Measurements from ENCODE around the gene KRTAP10-6.
"Not testable (repeated sequence)": the region's sequence is repeated elsewhere in the genome, so short reads cannot be mapped to it uniquely, and the experiment has no call there.

The KRTAP10-6 gene

DNA sequence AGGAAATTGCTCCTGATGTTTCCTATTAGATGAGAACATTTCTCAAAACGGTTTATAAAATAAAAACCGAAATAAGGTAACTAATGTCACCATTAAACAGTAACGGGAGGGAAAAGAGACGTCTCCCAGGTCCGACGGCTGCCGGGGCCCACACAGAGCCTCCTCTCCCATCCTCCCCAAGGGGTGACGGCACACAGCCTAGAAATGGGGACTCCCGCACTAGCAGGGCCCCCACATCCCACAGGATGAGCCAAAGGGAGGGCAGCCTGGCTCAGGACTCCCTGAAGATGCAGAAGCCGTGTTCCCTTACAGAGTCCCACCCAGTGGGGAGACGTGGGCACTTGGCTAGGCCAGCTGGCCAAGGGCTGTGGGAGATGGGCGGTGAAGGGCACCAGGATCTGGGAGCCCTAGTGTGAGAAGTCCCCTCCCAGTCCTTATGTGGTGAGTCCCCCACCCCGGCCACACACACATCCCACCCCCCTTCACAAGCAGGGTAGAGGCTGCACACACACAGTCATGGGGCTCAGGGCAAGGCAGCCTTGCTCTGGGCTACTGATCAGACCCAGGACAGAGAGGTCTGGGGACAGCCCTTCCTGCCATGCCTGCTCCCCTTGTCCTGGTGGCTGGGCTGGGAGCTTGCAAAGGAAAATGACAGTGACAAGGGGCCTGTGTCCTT lies 37.0 kb downstream of the KRTAP10-6 start:
- no peak for DNase-seq

DNA sequence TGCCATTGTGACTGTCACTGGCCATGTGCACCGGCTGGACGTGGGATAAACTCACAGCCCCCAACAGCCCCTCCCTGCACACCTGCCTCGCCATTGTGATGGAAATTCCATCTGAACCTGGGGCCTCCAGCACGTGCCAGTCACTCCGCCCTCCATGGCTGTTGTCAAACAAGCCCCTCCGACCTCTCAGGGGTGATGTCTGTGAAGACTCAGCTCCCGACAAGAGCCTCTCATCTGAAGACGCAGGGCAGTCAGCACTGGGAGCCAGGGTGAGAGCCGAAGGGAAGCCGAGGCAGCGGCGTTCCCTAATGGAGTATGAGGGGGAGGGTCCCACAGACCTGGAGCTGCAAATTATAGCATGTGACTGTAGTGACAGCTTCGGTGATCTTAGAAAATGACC lies 39.6 kb downstream of the KRTAP10-6 start:
- no peak for DNase-seq

DNA sequence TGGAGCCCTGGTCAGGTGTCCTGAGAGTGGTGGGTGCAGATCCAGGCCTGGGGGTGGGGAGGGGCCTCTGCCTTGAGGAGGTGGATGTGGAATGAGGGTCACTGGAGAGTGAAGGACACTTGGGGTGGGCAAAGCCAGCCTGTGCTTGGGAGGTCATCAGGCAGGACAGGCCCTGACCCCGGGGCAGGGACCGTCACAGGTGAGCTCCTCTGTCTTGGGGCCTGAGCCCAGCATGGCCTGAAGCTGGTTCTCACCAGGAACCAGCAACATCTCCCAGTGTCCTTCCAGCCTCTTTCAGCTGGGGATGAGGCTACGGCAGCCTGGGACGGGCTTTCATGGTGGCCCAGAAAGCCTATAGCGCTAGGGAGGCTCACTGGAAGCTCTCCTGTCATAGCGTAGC lies 40.2 kb downstream of the KRTAP10-6 start:
- no peak for DNase-seq

DNA sequence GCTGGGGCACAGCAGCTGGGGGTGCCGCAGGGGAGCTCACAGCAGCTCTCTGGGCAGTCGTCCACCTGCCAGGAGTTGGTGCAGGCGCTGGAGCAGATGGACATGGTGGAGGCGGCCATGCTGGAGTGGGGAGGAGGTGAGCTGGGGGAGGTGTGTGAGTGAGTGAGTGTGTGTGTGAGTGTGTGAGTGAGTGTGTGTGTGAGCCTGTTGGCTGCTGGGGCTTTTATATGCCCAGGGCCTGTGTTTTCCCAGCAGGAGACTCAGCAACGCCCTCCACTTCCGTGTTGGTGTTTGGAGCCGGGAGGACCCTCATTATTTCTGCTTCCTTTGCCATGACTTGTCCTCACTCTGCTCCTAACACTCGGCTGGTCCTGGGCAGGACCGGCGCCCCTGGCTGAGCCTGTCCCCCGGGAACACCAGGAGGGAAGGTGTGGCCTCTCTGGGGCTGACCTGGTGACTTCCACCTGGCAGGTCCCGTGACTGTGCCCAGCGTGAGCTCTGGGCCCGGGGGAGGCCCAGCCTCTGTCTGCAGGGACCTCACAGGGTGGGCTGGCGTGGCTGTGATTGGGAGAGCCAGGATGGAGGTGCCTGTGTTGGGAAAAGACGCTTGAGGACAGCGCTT lies 40.9 kb downstream of the KRTAP10-6 start, which contains the start of gene KRTAP10-2:
Gene KRTAP10-2 (minus strand): TSS at position 166 of the 622 bp plus-strand sequence. CDS start 47 bp downstream, at position 119.
- no peak for DNase-seq

DNA sequence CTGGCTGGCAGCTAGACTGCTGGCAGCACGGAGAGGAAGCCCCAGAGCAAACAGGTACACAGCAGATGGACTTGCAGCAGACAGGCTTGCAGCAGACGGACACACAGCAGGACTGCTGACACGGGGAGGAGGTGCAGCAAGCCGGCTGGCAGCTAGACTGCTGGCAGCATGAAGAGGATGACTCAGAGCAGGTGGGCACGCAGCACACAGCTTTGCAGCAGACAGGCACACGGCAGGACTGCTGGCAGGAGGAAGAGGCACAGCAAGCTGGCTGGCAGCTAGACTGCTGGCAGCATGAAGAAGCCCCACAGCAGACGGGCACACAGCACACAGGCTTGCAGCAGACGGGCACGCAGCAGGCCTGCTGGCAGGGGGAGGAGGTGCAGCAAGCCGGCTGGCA lies 41.5 kb downstream of the KRTAP10-6 start:
- DNase-seq, result no peak

DNA sequence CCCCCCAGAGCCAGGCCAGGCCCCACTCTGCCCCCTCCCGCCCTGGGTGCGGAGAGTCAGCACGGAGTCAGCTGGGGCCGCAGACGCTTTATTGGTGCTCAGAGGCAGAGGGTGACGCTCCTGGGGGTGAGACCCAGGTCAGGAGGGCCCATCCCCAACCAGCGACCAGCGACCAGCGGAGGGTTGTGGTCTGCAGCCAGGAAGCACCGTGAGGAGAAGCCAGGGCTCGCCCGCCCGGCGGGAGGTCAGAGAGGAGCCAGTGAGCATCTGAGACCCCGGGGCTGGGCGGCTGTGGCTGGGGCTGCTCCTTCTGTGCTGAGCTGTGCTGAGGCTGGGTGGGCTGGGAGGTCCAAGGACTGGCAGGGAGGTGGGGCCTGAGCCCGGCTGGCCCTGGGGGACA lies 42.0 kb downstream of the KRTAP10-6 start:
- not testable (repeated sequence) for DNase-seq

DNA sequence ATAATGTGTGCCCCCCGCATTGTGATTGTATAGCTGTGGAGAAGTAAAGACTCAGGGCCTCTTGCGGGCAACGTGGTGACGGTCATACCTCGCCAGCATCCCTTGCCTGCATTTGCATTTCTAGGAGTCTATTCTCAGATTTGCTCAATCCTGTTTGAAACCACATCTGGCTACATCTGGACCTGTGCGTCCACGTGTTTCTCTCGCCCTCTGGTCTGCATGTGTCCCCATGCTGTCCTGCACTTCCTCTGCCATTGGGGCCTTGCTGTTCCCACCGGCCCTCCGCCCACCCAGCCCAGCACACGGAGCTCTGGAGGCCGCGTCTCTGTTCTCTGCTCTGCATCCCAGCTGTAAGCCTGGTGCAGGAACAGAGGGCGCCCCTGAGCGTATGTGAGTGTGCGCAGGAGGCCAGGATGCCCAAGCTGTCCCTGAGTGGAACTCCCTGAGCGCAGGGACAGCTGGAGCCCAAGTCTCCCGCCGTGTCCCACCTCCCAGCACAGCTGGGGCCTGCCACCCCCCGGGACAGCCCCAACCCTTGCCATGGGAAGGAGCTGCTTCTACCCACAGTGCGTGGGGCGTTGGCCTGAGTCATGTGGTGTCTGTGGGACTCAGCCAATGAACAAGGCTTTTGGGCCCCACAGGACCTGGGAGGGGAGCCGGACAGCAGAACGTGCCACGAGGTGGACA lies 42.6 kb downstream of the KRTAP10-6 start:
- no peak for DNase-seq

DNA sequence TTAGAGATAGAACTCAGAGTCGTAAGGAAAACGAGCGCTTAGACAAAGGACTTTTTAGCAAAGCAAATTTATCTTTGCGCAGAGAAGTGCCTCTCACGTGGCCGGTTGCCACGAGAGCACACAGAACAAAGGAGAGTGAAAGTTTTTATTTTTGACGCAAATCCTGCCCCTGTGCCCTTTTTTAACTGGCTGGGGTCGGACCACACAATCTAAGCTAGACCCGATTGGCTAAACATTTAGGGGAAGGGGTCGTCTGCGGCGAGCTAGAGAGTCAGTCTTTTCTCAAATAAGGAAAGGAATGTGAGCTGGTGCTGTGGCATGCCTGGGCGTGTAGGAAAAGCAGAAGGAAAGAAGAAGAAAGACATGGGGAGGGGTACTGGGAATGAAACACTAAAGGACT lies 43.4 kb downstream of the KRTAP10-6 start:
- no peak for DNase-seq

DNA sequence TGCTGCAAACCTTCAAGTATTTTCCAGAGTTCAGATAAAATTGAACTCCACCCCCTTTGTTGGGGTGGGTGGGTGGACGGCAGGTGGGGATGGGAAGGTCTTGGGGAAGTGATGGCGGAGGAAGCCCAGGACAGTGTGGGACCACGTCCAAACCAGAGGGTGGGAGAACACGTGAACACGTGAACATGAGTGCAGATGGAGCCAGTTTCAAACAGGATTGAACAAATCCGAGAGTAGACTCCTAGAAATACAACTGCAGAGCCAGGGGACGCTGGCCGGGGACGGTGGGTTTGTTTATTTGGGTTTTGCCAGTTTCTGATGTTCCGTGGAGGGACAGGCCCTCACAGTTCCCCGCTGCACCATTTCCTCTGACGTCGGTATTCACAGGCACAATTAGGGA lies 43.9 kb downstream of the KRTAP10-6 start:
- no peak for DNase-seq

DNA sequence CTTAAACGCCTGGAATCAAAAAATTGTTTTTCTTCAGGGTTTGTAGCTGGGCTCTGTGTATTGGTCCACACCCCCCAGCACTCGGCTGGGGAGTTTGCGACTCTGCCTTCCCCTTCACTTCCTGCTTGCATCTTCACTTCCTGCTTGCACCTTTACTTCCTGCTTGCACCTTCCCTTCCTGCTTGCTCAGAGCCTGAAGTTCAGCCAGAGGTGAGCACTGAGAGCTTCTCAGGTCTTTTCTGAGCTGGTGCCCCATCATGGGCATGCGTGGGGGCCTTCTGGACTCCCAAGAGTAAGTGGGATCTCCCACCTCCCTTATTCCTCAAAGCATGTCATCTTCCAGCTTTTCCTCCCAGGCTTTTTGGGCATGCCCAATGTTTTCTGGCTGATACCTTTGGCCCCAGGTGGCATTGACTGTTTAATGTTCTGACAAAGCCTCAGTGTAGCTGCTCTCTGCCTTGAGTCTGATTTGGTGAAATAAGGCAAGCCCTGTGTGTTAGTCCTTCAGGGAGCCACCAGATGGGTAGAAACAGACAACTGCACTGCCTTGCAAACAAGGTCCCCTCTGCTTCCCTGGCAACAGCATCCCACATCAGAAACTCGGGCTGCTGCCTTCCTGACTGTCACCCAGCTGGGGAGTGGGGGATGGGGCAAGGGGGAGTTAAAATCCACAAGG lies 44.5 kb downstream of the KRTAP10-6 start:
- peak; percentile 18 for DNase-seq

DNA sequence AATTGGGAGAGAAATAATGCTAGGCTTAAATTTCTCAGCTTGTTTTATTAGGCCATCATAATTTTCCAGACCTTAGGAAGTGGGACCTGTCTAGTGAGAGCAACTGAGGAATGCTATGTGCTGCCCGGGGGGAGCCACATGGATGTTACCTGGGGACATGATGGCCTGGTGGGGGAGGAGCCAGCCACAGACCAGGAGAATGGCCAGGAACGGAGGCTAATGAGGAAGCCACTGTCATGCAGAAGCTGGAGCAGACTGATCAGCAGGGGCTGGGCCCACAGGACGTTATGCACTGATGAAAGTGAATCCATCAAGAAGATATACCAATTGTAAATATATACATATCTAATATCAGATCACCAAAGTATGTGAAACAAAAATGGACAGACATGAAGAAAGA lies 47.7 kb downstream of the KRTAP10-6 start:
- no peak for DNase-seq

DNA sequence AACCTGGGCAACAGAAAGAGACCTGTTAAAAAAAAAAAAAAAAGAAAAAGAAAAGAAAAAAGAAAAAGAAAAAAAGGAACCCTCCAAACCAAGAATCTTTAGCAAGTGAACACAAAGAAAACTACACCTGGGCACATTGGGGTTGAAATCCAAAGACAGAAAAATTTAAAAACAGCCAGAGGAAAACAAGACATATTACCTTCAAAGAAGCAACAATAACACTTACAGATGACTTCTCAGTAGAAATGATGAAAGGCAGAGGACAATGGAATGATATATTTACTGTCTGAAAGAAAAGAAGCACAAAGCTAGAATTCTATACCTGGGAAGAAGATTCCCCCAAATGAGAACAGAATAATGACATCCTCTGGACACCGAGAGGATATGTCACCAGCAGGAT lies 49.6 kb downstream of the KRTAP10-6 start:
- DNase-seq, result no peak
